A673 (cell line): ENCODE results near the gene POGLUT3.

ENCODE experiments used
- CTCF ChIP-seq: fragments of 300-800, 200-600 bp; sonication (generic); conservative IDR thresholded peaks from 2 replicates; pipeline ENCODE4 v1.5.1; 2017; ENCODE audit warnings: low read depth, mild to moderate bottlenecking, antibody characterized with exemption, low read length, moderate library complexity, mixed read lengths
- EZH2 ChIP-seq: fragments of 200-600 bp; sonication (generic); IDR thresholded peaks from 2 replicates; pipeline ENCODE4 v1.6.1; 2017; ENCODE audit warnings: borderline replicate concordance, low read depth, mild to moderate bottlenecking, mixed read lengths, antibody characterized with exemption, low read length; ENCODE audit not compliant: poor library complexity, severe bottlenecking

DNA sequence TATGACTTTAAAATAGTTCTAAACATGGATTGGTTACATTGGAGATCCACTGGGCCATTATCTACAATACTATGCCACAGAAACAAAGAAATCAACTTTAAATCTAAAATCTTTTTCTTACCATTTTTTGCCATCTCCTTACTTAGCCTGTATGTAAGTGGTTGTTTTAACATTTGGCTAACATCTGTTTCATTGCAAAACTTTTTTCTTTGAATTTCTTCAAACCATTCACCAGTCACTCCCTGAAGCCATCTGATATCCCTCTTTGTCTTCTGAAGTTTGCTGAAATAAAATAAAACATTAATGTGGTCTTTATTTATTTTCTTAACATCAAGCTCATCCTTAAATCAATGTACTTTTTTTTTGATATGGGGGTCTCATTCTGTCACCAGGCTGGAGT, 43.3 kb upstream of the POGLUT3 start:
- TF ChIP-seq EZH2: no peak
- no peak for TF ChIP-seq CTCF
